Measurements from ENCODE around the gene COL4A6. TPM values are rescaled to one million over a fixed set of nuclear protein-coding genes. Genes with fewer than 3 reads are reported as not detected.

COL4A6 gene
- total and polyA plus RNA-seq, 2 of the 4 experiments (the other 2 are of a cell fraction), result 0.36 to 0.74 TPM

GRCh38 chrX:108417257-108417656 is 21.0 kb downstream of the COL4A6 start:
- dilution Hi-C loops (cut with HindIII; ENCODE audit: low sequenced_read_pairs, unreplicated experiment), result no loop called here
- H3K9ac ChIP-seq (ENCODE audit: low read depth, low read length), result no peak overlapping the region

More at GRCh38 chrX:108417257-108417656, 21.0 kb downstream of the COL4A6 start:
- in situ Hi-C loops (cut with MboI; ENCODE audit: low sequenced_read_pairs) (no loop called here), intact Hi-C loops (cut with micrococcal nuclease) (no loop called here)
- no peak overlapping the region for H2BK5ac ChIP-seq (ENCODE audit: low read depth, low read length, poor library complexity, severe bottlenecking)
- no peak overlapping the region for H4K5ac ChIP-seq (ENCODE audit: low read depth, low read length)
- H3K56ac ChIP-seq (ENCODE audit: extremely low read depth, insufficient read depth, low read length), result no peak overlapping the region
- no peak overlapping the region for H4K91ac ChIP-seq (ENCODE audit: insufficient read depth, low read depth, low read length)
- no peak overlapping the region for H3K18ac ChIP-seq (ENCODE audit: low read depth, low read length)
- peaks cover 1% of the 10 kb centered on the region for H3K27me3 ChIP-seq (ENCODE audit: control insufficient read depth, insufficient read depth, low read length)
- H3K36me3 ChIP-seq (ENCODE audit: control insufficient read depth, insufficient read depth, low read length), result no peaks in the 10 kb centered on the region
- H2BK120ac ChIP-seq (ENCODE audit: low read depth, low read length), result no peak overlapping the region
- DNase-seq, result no peak
- no peak overlapping the region for H4K8ac ChIP-seq (ENCODE audit: low read depth in 2 of 2, low read length in 2 of 2)
- WGBS, 2 experiments (ENCODE audit: extremely low coverage in 2 of 2, insufficient read length in 1 of 2), result no CpG with 5 or more reads among the region's 1 CpG
- no peak overlapping the region for H3K27ac ChIP-seq (ENCODE audit: insufficient read depth, low read length)
- H3K4ac ChIP-seq (ENCODE audit: low read depth, low read length), result no peak overlapping the region
- H3K14ac ChIP-seq (replicated peaks; ENCODE audit: low read depth, low read length), result no peak overlapping the region
- no peaks in the 10 kb centered on the region for H3K9me1 ChIP-seq (ENCODE audit: insufficient read depth, low read length)
- ATAC-seq (ENCODE audit: low read depth), result no peak
- H3K4me1 ChIP-seq (ENCODE audit: control insufficient read depth, insufficient read depth, low read length), result no peaks in the 10 kb centered on the region
- no peak overlapping the region for H2BK15ac ChIP-seq (ENCODE audit: low read depth, low read length)
- no peak overlapping the region for H2AFZ ChIP-seq (replicated peaks; ENCODE audit: low read length, poor library complexity)
- POLR2A ChIA-PET (ENCODE audit: unreplicated experiment), result no interaction called here
- CTCF ChIA-PET, result no interaction called here
- H3K4me2 ChIP-seq (ENCODE audit: low read depth, low read length), result no peak overlapping the region
- H2AK5ac ChIP-seq (ENCODE audit: low read depth, low read length), result no peak overlapping the region
- BruUV-seq (replicated peaks), result no TSS peak
- H2BK20ac ChIP-seq (ENCODE audit: low read depth, low read length), result no peak overlapping the region
- H3K23ac ChIP-seq (ENCODE audit: low read depth, low read length), result no peak overlapping the region
- H3K79me1 ChIP-seq (ENCODE audit: low read depth in 1 of 2, low read length in 2 of 2), result no peaks in the 10 kb centered on the region
- no peaks in the 10 kb centered on the region for H3K9me3 ChIP-seq (ENCODE audit: control insufficient read depth, insufficient read depth, low read length)
- TF ChIP-seq ELK1 (IDR thresholded peaks at IDR 0.05; ENCODE audit: borderline replicate concordance, low read depth, low read length), result no peak
- TF ChIP-seq POLR2A (IDR thresholded peaks at IDR 0.05; ENCODE audit: low read depth, low read length), result no peak
- TF ChIP-seq NFE2L2 (IDR thresholded peaks at IDR 0.05; ENCODE audit: low read depth, low read length), result no peak
- TF ChIP-seq RCOR1 (IDR thresholded peaks at IDR 0.05; ENCODE audit: insufficient replicate concordance, low read length), result no peak
- TF ChIP-seq MXI1 (IDR thresholded peaks at IDR 0.05; ENCODE audit: borderline replicate concordance, low read depth, low read length), result no peak
- TF ChIP-seq FOS (IDR thresholded peaks at IDR 0.05; ENCODE audit: low read depth, low read length), result no peak
- TF ChIP-seq RAD21 (IDR thresholded peaks at IDR 0.05; ENCODE audit: low read length), result no peak
- H3K4me3 ChIP-seq (ENCODE audit: insufficient read depth, low read depth, low read length), result no peak overlapping the region
- H2AK9ac ChIP-seq (replicated peaks; ENCODE audit: low read depth, low read length, poor library complexity), result no peak overlapping the region
- no peaks in the 10 kb centered on the region; the same call in 1 of the 2 replicates for H4K20me1 ChIP-seq (ENCODE audit: insufficient read depth, low read length)
